ENCODE results near the gene SCML1.

Gene SCML1

GRCh38 chrX:17736856-17737709 lies at the start of gene SCML1:
TSS of gene SCML1 (plus strand) at chrX:17737493. CDS start at chrX:17744187, 6,694 bp downstream.
- TF ChIP-seq ZFX (IDR thresholded peaks at IDR 0.05) (no peak), CTCF (conservative IDR thresholded peaks at IDR 0.05) (no peak)

GRCh38 chrX:17687648-17688047 lies 49.6 kb upstream of the SCML1 start:
- TF ChIP-seq CTCF (conservative IDR thresholded peaks at IDR 0.05) (no peak), ZFX (IDR thresholded peaks at IDR 0.05) (no peak)
- no peak overlapping the region for H3K27ac ChIP-seq

More at GRCh38 chrX:17736856-17737709, at the start of gene SCML1:
- peak within 1 kb of the TSS; percentile 92 for H3K27ac ChIP-seq

- TF ChIP-seq ZFX (IDR thresholded peaks at IDR 0.05) (no peak), CTCF (conservative IDR thresholded peaks at IDR 0.05) (peak; percentile 66)
- H3K27ac ChIP-seq, result no peak overlapping the region
Measured at GRCh38 chrX:17689971-17690409, 47.3 kb upstream of the SCML1 start.

GRCh38 chrX:17692709-17693346 lies 44.5 kb upstream of the SCML1 start:
- H3K27ac ChIP-seq, result no peak overlapping the region
- TF ChIP-seq ZFX (IDR thresholded peaks at IDR 0.05) (no peak), CTCF (conservative IDR thresholded peaks at IDR 0.05) (no peak)

GRCh38 chrX:17697191-17697590 lies 40.1 kb upstream of the SCML1 start:
- TF ChIP-seq CTCF (conservative IDR thresholded peaks at IDR 0.05) (no peak), ZFX (IDR thresholded peaks at IDR 0.05) (no peak)
- H3K27ac ChIP-seq, result no peak overlapping the region

GRCh38 chrX:17700976-17701375 lies 36.3 kb upstream of the SCML1 start:
- no peak overlapping the region for H3K27ac ChIP-seq

More at GRCh38 chrX:17700976-17701375, 36.3 kb upstream of the SCML1 start:
- TF ChIP-seq ZFX (IDR thresholded peaks at IDR 0.05) (no peak), CTCF (conservative IDR thresholded peaks at IDR 0.05) (no peak)

Measured in C4-2B (cell line).